Activated T-helper 17 cell treated with anti-CD3 and anti-CD28 coated beads, Interleukin-2, amount 50 U/mL, for 72 hours (primary cell): ENCODE data around the gene TSC1. TPM values are rescaled to one million over a fixed set of nuclear protein-coding genes. Genes with fewer than 3 reads are reported as not detected.

Experiments used
- ATAC-seq: fragments of 150-1000 bp; cut with Tn5 transposase; replicated peaks from 2 replicates; pipeline ENCODE4 v1.10.0; 2021; ENCODE audit warnings: mild to moderate bottlenecking, moderate library complexity
- H3K27ac Mint-ChIP-seq: one replicate; pipeline ENCODE4 v1.8.0; 2022; ENCODE audit warnings: mixed read lengths
- H3K27me3 Mint-ChIP-seq: one replicate; pipeline ENCODE4 v1.8.0; 2022; ENCODE audit warnings: mixed read lengths
- H3K36me3 Mint-ChIP-seq: one replicate; pipeline ENCODE4 v1.8.0; 2022; ENCODE audit warnings: low read depth, mild to moderate bottlenecking, mixed read lengths
- H3K4me1 Mint-ChIP-seq: one replicate; pipeline ENCODE4 v1.8.0; 2022; ENCODE audit warnings: mixed read lengths
- H3K4me3 Mint-ChIP-seq: one replicate; pipeline ENCODE4 v1.8.0; 2022; ENCODE audit warnings: mild to moderate bottlenecking, mixed read lengths
- H3K9me3 Mint-ChIP-seq: one replicate; pipeline ENCODE4 v1.8.0; 2022; ENCODE audit warnings: mixed read lengths
- total RNA-seq, 2 donors: library from RNA; stranded (reverse); gene quantifications; one replicate each; pipeline ENCODE4 v1.2.3, GENCODE V29; 2022

The TSC1 gene
- total RNA-seq, 2 donors from 2014 or later, result 31.2 to 45.4 TPM

- H3K27ac Mint-ChIP-seq, result peak overlapping the region; percentile 73
- H3K4me1 Mint-ChIP-seq, result no peaks in the 10 kb centered on the region
- no peaks in the 10 kb centered on the region for H3K36me3 Mint-ChIP-seq
- peak overlapping the region; percentile 76 for H3K4me3 Mint-ChIP-seq
- H3K27me3 Mint-ChIP-seq, result no peaks in the 10 kb centered on the region
- ATAC-seq, result no peak
- H3K9me3 Mint-ChIP-seq, result no peaks in the 10 kb centered on the region
Observed at GRCh38 chr9:132879457-132880323, 64.7 kb downstream of the TSC1 start.

GRCh38 chr9:132878695-132879456, 65.5 kb downstream of the TSC1 start, which contains the start of gene SPACA9:
Gene SPACA9, plus strand, starts transcription at chr9:132878898. Its CDS starts 5,050 bp downstream, at chr9:132883948.
- Mint-ChIP-seq H3K9me3 (no peaks in the 10 kb centered on the region), H3K27me3 (no peaks in the 10 kb centered on the region), H3K4me3 (peak within 1 kb of the TSS; percentile 76), H3K4me1 (no peaks in the 10 kb centered on the region), H3K27ac (peak within 1 kb of the TSS; percentile 73), H3K36me3 (no peaks in the 10 kb centered on the region)
- ATAC-seq, result peak; percentile 53

- Mint-ChIP-seq H3K9me3 (no peaks in the 10 kb centered on the region), H3K27ac (peak within 1 kb of the TSS; percentile 73), H3K27me3 (no peaks in the 10 kb centered on the region), H3K36me3 (no peaks in the 10 kb centered on the region), H3K4me3 (peak within 1 kb of the TSS; percentile 76), H3K4me1 (peaks cover 6% of the 10 kb centered on the region)
- peak; percentile 88 for ATAC-seq
Observed at GRCh38 chr9:132877824-132878694, 66.4 kb downstream of the TSC1 start, which contains the start of gene AK8. Gene AK8, minus strand, starts transcription at chr9:132878284. Its CDS starts 29 bp downstream, at chr9:132878255.

GRCh38 chr9:132877458-132877823, 67.0 kb downstream of the TSC1 start:
- H3K27ac Mint-ChIP-seq, result no peak overlapping the region
- no peaks in the 10 kb centered on the region for H3K36me3 Mint-ChIP-seq
- peak overlapping the region; percentile 76 for H3K4me3 Mint-ChIP-seq
- H3K4me1 Mint-ChIP-seq, result peaks cover 6% of the 10 kb centered on the region
- no peaks in the 10 kb centered on the region for H3K27me3 Mint-ChIP-seq
- ATAC-seq, result no peak
- H3K9me3 Mint-ChIP-seq, result no peaks in the 10 kb centered on the region

GRCh38 chr9:132876849-132877248, 67.6 kb downstream of the TSC1 start:
- Mint-ChIP-seq H3K36me3 (no peaks in the 10 kb centered on the region), H3K4me3 (peak overlapping the region; percentile 76), H3K27me3 (no peaks in the 10 kb centered on the region), H3K9me3 (no peaks in the 10 kb centered on the region), H3K4me1 (peaks cover 6% of the 10 kb centered on the region), H3K27ac (no peak overlapping the region)
- ATAC-seq, result no peak

- no peaks in the 10 kb centered on the region for H3K9me3 Mint-ChIP-seq
- H3K4me3 Mint-ChIP-seq, result no peak overlapping the region
- H3K27ac Mint-ChIP-seq, result no peak overlapping the region
- no peak for ATAC-seq
- H3K36me3 Mint-ChIP-seq, result no peaks in the 10 kb centered on the region
- H3K27me3 Mint-ChIP-seq, result no peaks in the 10 kb centered on the region
- peaks cover 6% of the 10 kb centered on the region for H3K4me1 Mint-ChIP-seq
Observed at GRCh38 chr9:132875159-132875558, 69.3 kb downstream of the TSC1 start.

GRCh38 chr9:132873403-132873802, 71.0 kb downstream of the TSC1 start:
- Mint-ChIP-seq H3K27ac (peak overlapping the region; percentile 66), H3K36me3 (no peaks in the 10 kb centered on the region), H3K4me3 (peak overlapping the region; percentile 53), H3K27me3 (no peaks in the 10 kb centered on the region), H3K4me1 (peaks cover 6% of the 10 kb centered on the region), H3K9me3 (no peaks in the 10 kb centered on the region)
- peak; percentile 62 for ATAC-seq

GRCh38 chr9:132869266-132869665, 75.2 kb downstream of the TSC1 start:
- Mint-ChIP-seq H3K9me3 (no peaks in the 10 kb centered on the region), H3K4me3 (no peak overlapping the region), H3K27ac (no peak overlapping the region), H3K4me1 (peaks cover 6% of the 10 kb centered on the region), H3K27me3 (no peaks in the 10 kb centered on the region), H3K36me3 (no peaks in the 10 kb centered on the region)
- ATAC-seq, result no peak

- H3K36me3 Mint-ChIP-seq, result no peaks in the 10 kb centered on the region
- no peak overlapping the region for H3K4me3 Mint-ChIP-seq
- no peaks in the 10 kb centered on the region for H3K4me1 Mint-ChIP-seq
- no peak overlapping the region for H3K27ac Mint-ChIP-seq
- H3K9me3 Mint-ChIP-seq, result no peaks in the 10 kb centered on the region
- no peak for ATAC-seq
- no peaks in the 10 kb centered on the region for H3K27me3 Mint-ChIP-seq
Observed at GRCh38 chr9:132866898-132867297, 77.5 kb downstream of the TSC1 start.

- H3K27ac Mint-ChIP-seq, result no peak overlapping the region
- no peak for ATAC-seq
- no peaks in the 10 kb centered on the region for H3K4me1 Mint-ChIP-seq
Observed at GRCh38 chr9:132864691-132865090, 79.7 kb downstream of the TSC1 start.

GRCh38 chr9:132864277-132864676, 80.1 kb downstream of the TSC1 start:
- H3K27me3 Mint-ChIP-seq, result peaks cover 6% of the 10 kb centered on the region
- peak; percentile 59 for ATAC-seq
- H3K36me3 Mint-ChIP-seq, result no peaks in the 10 kb centered on the region
- H3K4me1 Mint-ChIP-seq, result no peaks in the 10 kb centered on the region
- no peaks in the 10 kb centered on the region for H3K9me3 Mint-ChIP-seq
- H3K27ac Mint-ChIP-seq, result no peak overlapping the region
- H3K4me3 Mint-ChIP-seq, result no peak overlapping the region

More at GRCh38 chr9:132864691-132865090, 79.7 kb downstream of the TSC1 start:
- Mint-ChIP-seq H3K27me3 (peaks cover 6% of the 10 kb centered on the region), H3K4me3 (no peak overlapping the region), H3K36me3 (no peaks in the 10 kb centered on the region), H3K9me3 (no peaks in the 10 kb centered on the region)

GRCh38 chr9:132863096-132863495, 81.3 kb downstream of the TSC1 start:
- H3K4me1 Mint-ChIP-seq, result no peaks in the 10 kb centered on the region
- H3K36me3 Mint-ChIP-seq, result no peaks in the 10 kb centered on the region
- H3K27me3 Mint-ChIP-seq, result peaks cover 6% of the 10 kb centered on the region
- no peak overlapping the region for H3K27ac Mint-ChIP-seq
- no peak for ATAC-seq
- H3K9me3 Mint-ChIP-seq, result no peaks in the 10 kb centered on the region
- H3K4me3 Mint-ChIP-seq, result no peak overlapping the region

GRCh38 chr9:132862533-132862932, 81.9 kb downstream of the TSC1 start:
- Mint-ChIP-seq H3K4me3 (no peak overlapping the region), H3K9me3 (no peaks in the 10 kb centered on the region), H3K4me1 (no peaks in the 10 kb centered on the region), H3K27me3 (peaks cover 6% of the 10 kb centered on the region), H3K27ac (no peak overlapping the region), H3K36me3 (no peaks in the 10 kb centered on the region)
- ATAC-seq, result no peak

- ATAC-seq, result no peak
- H3K27me3 Mint-ChIP-seq, result peaks cover 9% of the 10 kb centered on the region
- no peaks in the 10 kb centered on the region for H3K4me1 Mint-ChIP-seq
- no peaks in the 10 kb centered on the region for H3K9me3 Mint-ChIP-seq
- no peaks in the 10 kb centered on the region for H3K36me3 Mint-ChIP-seq
- H3K4me3 Mint-ChIP-seq, result no peak overlapping the region
- H3K27ac Mint-ChIP-seq, result no peak overlapping the region
Observed at GRCh38 chr9:132861666-132862065, 82.8 kb downstream of the TSC1 start.
